DMS114 treated with DMSO at 0.1 percent for 48 hours (cell line): Measurements from ENCODE around the gene GPAT2.
"Not testable (repeated sequence)": the region's sequence is repeated elsewhere in the genome, so short reads cannot be mapped to it uniquely, and the experiment has no call there.

ENCODE experiments used
- DNase-seq: peaks from one replicate; lab custom pipeline; 2025; ENCODE audit not compliant: unreplicated experiment; lab: John Stamatoyannopoulos, UW

Gene GPAT2

GRCh38 chr2:96065954-96066353 lies 31.2 kb upstream of the GPAT2 start:
- not testable (repeated sequence) for DNase-seq

GRCh38 chr2:96065381-96065930 lies 30.7 kb upstream of the GPAT2 start:
- DNase-seq = no peak

- DNase-seq = not testable (repeated sequence)
These were observed 30.0 kb upstream of the GPAT2 start for GRCh38 chr2:96064760-96065159.

GRCh38 chr2:96064047-96064675 lies 29.4 kb upstream of the GPAT2 start:
- DNase-seq = not testable (repeated sequence)

- DNase-seq = not testable (repeated sequence)
These were observed 28.6 kb upstream of the GPAT2 start for GRCh38 chr2:96063116-96063899.

- not testable (repeated sequence) for DNase-seq
These were observed 27.8 kb upstream of the GPAT2 start for GRCh38 chr2:96062483-96062882.

- not testable (repeated sequence) for DNase-seq
These were observed 27.2 kb upstream of the GPAT2 start for GRCh38 chr2:96061901-96062300.

GRCh38 chr2:96061197-96061817 lies 26.6 kb upstream of the GPAT2 start:
- DNase-seq = not testable (repeated sequence)

- DNase-seq = not testable (repeated sequence)
These were observed 25.6 kb upstream of the GPAT2 start for GRCh38 chr2:96060325-96060724.

- not testable (repeated sequence) for DNase-seq
These were observed 24.7 kb upstream of the GPAT2 start for GRCh38 chr2:96059443-96059842.

- DNase-seq = not testable (repeated sequence)
These were observed 21.1 kb upstream of the GPAT2 start for GRCh38 chr2:96055830-96056229.

- DNase-seq = not testable (repeated sequence)
These were observed 19.8 kb upstream of the GPAT2 start for GRCh38 chr2:96054537-96054936.

- not testable (repeated sequence) for DNase-seq
These were observed 18.7 kb upstream of the GPAT2 start for GRCh38 chr2:96053385-96053784.

- not testable (repeated sequence) for DNase-seq
These were observed 17.9 kb upstream of the GPAT2 start for GRCh38 chr2:96052632-96053031.

GRCh38 chr2:96049917-96050262 lies 15.2 kb upstream of the GPAT2 start:
- not testable (repeated sequence) for DNase-seq

GRCh38 chr2:96049049-96049916 lies 14.6 kb upstream of the GPAT2 start:
- DNase-seq = not testable (repeated sequence)

GRCh38 chr2:96035554-96035953 lies 838 bp upstream of the GPAT2 start:
- DNase-seq = not testable (repeated sequence)

- not testable (repeated sequence) for DNase-seq
These were observed 719 bp downstream of the GPAT2 start for GRCh38 chr2:96033997-96034396.

- DNase-seq = not testable (repeated sequence)
These were observed 6.9 kb downstream of the GPAT2 start for GRCh38 chr2:96027725-96028325.

- not testable (repeated sequence) for DNase-seq
These were observed 9.0 kb downstream of the GPAT2 start for GRCh38 chr2:96025755-96026154.
